Activated CD4-positive, CD25-positive, alpha-beta regulatory T cell (primary cell): ENCODE results near the gene SLC38A9.
A peak's percentile ranks its signal among the peaks of the same experiment; 100 is the strongest.
"Not testable (repeated sequence)": the region's sequence is repeated elsewhere in the genome, so short reads cannot be mapped to it uniquely, and the experiment has no call there.

Experiments
- DNase-seq, 4 experiments: peaks; one replicate each; lab custom pipeline; 2025; lab: John Stamatoyannopoulos, UW

Gene SLC38A9

DNA sequence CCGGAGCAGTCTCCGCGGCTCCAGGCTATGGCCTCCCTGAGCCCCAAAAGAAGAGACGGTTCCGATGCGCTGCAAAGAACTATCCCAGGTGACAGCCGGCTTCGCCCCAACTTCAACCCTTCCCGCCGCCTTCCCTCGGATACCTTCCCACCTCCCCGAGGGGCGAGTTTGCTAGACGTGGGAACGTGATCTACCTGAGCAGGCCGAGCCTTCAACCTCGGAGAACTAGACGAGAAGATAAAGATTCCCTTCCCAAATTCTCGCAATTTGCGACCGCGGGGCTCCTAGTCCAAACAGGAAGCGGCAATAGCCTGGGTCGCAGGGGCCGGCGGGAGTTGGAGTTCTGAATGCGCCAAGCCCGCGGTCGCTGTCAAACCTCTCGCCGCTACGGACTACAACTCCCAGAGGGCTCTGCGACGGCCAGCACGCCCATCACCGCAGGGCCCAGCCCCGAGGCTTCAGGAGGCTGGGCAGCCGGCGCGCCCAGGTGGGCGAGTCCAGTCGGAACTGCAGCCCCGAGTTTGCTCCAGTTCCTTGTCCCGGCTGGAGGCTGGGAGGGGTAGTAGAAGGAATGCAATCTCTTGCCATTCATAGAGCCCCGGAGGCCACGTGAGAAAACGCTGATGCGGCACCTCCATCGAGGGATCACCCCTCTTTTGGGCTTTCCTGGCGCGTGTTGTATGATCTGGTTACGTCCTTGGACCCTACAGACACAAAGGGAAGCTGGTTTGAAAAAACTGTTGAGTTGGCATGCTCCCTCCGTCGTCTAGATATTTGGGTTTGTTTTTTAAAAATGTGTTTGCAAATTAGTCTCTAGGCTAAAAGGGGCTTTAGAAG lies at the start of gene SLC38A9:
Gene SLC38A9, minus strand, starts transcription at position 302 of the 837 bp plus-strand sequence. CDS start 14,366 bp downstream, outside the sequence.
- DNase-seq = peak; percentile 84 to 87 (median 86)

DNA sequence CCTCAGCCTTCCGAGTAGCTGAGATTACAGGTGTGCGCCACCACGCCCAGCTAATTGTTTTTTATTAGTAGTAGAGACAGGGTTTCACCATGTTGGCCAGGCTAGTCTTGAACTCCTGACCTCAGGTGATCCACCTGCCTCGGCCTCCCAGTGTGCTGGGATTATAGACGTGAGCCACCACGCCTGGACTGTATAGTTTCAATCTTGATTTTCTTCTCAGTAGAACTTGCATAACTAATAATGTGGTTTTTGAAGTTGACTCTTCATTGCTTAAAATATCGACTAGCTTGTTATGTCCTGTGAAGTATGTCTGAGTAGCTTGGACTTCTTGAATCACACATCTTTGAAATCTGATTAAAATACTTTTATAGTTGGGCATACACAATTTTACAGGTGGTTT lies 49.6 kb upstream of the SLC38A9 start:
- DNase-seq = not testable (repeated sequence)

DNA sequence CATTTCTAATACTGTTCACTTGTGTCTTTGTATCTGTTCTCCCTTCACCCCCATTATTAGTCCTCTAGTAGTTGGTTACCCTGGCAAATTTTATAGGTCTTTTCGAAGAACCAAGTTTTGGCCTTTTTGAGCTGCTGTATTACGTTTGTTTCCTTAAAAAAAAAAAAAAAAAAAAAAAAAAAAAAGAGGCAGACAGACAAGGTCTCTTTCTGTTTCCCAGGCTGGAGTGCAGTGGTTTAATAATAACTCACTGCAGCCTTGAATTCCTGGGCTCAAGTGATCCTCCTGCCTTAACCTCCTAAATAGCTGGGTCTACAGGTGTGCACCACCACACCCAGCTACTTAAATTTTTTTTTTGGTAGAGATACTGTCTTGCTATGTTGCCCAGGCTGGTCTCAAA lies 46.6 kb upstream of the SLC38A9 start:
- no peak for DNase-seq

- DNase-seq = no peak
These were observed 46.1 kb upstream of the SLC38A9 start for GRCh38 chr5:55758231-55758630.

DNA sequence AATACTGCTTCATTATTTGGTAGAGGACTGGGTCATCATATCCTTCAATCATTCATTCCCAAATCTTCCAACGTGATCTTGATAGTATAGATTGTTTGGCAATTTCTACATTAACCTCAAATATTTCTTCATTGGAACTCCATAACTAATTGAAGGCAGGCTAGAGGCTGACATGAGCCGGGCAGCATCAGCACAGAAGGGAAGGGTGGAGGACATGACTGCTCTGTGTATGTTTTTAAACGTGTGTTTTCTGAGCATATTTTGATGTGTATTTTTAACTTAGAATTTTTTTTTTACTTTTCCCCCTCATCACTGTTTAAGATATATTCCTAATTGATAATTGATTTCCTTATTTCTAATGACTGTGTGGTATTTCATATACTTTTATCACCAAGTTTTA lies 38.4 kb upstream of the SLC38A9 start:
- DNase-seq = no peak

GRCh38 chr5:55750063-55750462 lies 37.9 kb upstream of the SLC38A9 start:
- DNase-seq = no peak

DNA sequence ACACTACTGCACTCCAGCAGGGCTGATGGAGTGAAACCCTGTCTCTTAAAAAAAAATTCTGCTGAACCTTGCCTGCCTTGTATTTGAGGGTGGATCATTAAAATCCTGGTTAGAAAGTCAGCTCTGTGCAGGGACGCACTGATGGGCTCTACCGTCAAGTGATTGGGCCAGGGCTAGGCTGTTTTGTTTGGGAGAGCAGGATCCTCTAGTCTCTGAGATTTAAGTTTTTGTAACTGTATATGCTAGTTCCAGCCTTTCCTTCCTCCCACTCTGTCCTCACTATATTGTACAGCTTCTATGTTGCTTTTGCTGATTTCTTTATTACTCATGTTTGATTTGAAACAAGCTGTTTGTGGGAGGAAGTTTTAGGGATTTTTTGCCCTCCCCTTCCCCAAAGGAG lies 37.3 kb upstream of the SLC38A9 start:
- no peak for DNase-seq

DNA sequence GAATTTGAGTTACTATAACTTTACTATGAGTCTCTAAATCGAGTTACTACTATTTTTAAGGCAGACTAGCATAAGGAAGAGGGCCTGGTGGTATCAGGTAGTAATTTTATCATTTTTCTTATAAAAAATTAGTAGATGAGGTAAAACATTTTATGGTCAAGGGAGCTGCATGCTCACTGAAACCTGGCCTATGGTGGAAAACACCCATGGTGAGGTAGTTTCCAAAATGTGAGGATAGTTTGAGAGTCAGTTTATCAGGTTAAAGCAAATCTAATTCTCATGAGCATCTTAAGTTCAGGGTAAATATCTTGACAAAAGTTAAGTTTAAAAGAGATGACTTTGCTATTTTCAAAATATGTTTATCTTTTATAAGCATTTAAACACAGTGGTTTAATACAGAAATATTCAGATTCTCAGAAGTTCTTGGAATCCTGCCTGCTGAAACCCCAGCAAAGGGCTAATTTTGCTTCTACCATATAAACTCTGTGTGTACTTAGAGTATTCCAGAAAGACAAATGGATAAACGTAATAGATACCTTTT lies 35.7 kb upstream of the SLC38A9 start:
- DNase-seq = no peak

DNA sequence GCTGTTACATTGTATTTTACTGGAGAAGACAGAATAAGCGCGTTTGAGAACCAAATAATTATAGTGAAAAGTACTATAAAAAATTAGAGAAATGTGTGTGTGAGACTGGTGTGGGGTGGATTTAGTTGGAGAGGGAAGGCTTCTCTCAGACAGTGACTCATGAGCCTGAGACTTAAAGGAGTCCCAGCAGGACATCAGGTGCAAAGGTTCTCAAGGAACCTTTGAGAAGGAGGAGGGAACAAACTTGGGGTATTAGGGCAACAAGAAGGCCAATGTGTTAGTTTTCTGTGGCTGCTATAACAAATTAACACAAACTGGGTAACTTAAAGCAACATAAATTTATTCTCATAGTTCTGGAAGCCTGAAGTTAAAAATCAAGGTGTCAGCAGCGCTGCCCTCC lies 30.7 kb upstream of the SLC38A9 start:
- DNase-seq = no peak

- DNase-seq = no peak
These were observed 25.7 kb upstream of the SLC38A9 start, which contains the start of gene DDX4 for GRCh38 chr5:55737793-55738192. Gene DDX4, plus strand, starts transcription at chr5:55738061. Its CDS starts 903 bp downstream, at chr5:55738964.

- no peak for DNase-seq
These were observed 22.5 kb upstream of the SLC38A9 start for GRCh38 chr5:55734658-55735057.

GRCh38 chr5:55732585-55732984 lies 20.5 kb upstream of the SLC38A9 start:
- no peak for DNase-seq

GRCh38 chr5:55731848-55732247 lies 19.7 kb upstream of the SLC38A9 start:
- DNase-seq = no peak

- DNase-seq = no peak
These were observed 12.2 kb upstream of the SLC38A9 start for GRCh38 chr5:55724281-55724680.

- DNase-seq = no peak
These were observed 8.1 kb upstream of the SLC38A9 start for GRCh38 chr5:55720188-55720703.

- DNase-seq = not testable (repeated sequence)
These were observed 6.9 kb upstream of the SLC38A9 start for GRCh38 chr5:55719026-55719425.

GRCh38 chr5:55715519-55716078 lies 3.5 kb upstream of the SLC38A9 start:
- DNase-seq = no peak

DNA sequence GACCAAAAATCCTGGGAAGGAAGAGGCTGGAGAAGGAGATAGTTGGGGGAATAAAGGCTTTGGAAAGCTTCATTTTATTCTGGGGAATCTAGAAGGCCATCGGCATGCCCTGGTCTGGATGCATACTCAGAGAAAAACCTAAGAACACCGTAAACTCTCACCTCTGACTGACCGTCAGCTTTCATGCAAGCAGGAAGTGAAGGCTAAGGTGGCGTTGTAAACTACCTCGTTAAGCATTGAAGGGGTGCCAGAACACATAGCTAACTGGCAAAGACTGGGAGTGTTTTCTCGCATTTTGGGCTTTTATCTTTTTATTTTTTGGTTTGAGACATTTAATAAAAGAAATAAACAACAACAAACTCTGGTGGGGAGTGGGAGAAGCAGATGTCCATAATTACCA lies 2.6 kb upstream of the SLC38A9 start:
- DNase-seq = no peak

GRCh38 chr5:55714339-55714738 lies 2.2 kb upstream of the SLC38A9 start:
- DNase-seq = no peak

GRCh38 chr5:55713871-55714270 lies 1.7 kb upstream of the SLC38A9 start:
- no peak for DNase-seq

DNA sequence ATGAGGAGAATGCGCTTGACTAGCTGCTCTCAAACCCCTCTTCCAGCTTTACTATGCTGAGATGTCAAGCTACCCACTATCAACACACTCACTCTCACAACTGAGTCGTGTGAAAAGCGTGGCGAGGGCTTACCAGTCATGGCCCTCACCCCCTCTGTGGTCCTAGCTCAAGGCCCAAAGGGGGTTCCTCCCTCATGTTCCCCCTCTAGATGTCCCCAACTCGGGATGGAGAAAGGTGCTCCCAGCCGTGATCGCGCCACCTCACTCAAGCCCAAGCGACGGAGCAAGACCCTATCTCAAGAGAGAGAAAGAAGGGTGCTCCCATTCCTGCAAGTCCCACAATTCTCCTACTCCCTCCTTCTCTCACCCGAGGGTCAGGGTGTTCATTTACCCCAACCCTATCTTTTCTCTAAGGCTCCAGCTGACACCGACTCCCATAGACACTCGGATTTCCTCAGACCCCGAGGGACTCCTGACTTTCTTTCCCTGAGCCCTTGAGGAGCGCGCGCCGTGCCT lies 559 bp downstream of the SLC38A9 start:
- no peak for DNase-seq

DNA sequence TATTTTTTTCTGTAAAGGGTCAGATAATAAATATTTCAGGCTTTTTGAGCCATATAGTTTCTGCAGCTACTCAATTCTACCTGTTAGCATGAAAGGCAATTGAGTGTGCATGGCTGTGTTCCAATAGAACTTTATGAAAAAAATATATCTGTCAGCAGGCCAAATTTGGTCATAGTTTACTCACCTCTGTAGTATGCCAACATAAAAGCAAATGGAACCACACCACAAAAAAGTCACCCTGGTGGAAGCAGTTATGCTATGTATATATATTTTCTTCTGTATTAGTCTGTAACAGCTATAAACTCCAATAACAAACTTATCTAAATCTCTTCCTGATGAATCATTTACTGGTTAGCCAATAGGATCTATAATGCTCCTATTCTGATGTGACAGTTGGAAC lies 3.4 kb downstream of the SLC38A9 start:
- no peak for DNase-seq

GRCh38 chr5:55706230-55706629 lies 5.9 kb downstream of the SLC38A9 start:
- DNase-seq = no peak
